Measurements from ENCODE around the gene GNPDA1. TPM values are rescaled to one million over a fixed set of nuclear protein-coding genes. Genes with fewer than 3 reads are reported as not detected.

Gene GNPDA1
- polyA plus RNA-seq, 3 donors, result 14.6 to 47.6 (median 24.3) TPM

- H3K36me3 Mint-ChIP-seq, result peaks cover 3 to 9% of the 10 kb centered on the region in 2 donors
- H3K36me3 ChIP-seq (replicated peaks in 1 of 2; ENCODE audit: control insufficient read depth in 1 of 2, insufficient read depth in 2 of 2, low read length in 2 of 2), result no peaks in the 10 kb centered on the region
- no peak overlapping the region for H3K9ac ChIP-seq (ENCODE audit: insufficient read depth, low read length, poor library complexity, severe bottlenecking)
- peaks cover 51% of the 10 kb centered on the region for H3K4me1 Mint-ChIP-seq
- H3K4me3 Mint-ChIP-seq, result no peak overlapping the region
- no peak overlapping the region for H3K4me2 ChIP-seq (replicated peaks; ENCODE audit: extremely low read depth, low read length, poor library complexity, severe bottlenecking)
- peak; percentile 39 to 63 (median 61) for DNase-seq
- H3K79me2 ChIP-seq (ENCODE audit: insufficient read depth, low read length), result no peaks in the 10 kb centered on the region
- no peak overlapping the region for H3K4me3 ChIP-seq (replicated peaks in 1 of 3; ENCODE audit: low read depth in 2 of 3, low read length in 3 of 3)
- WGBS (ENCODE audit: insufficient coverage), result 89% methylated on average over 2 of the region's 2 CpGs
- no peaks in the 10 kb centered on the region for H3K9me3 Mint-ChIP-seq
- peaks cover 38 to 41% of the 10 kb centered on the region in 2 donors for H3K4me1 ChIP-seq (ENCODE audit: control insufficient read depth in 1 of 2, insufficient read depth in 2 of 2, low read length in 2 of 2)
- H3K9me3 ChIP-seq (replicated peaks in 1 of 2; ENCODE audit: control insufficient read depth in 1 of 2, insufficient read depth in 1 of 2, low read length in 2 of 2), result no peaks in the 10 kb centered on the region
- no peak overlapping the region for H2AFZ ChIP-seq (ENCODE audit: insufficient read depth, low read depth, low read length, poor library complexity, severe bottlenecking)
- peak overlapping the region in 6 of 7 donors; percentile 9 to 77 (median 50) for H3K27ac Mint-ChIP-seq
- intact Hi-C loops (cut with micrococcal nuclease), result no loop called here
- H3K27me3 ChIP-seq (ENCODE audit: control insufficient read depth in 2 of 2, insufficient read depth in 2 of 2, low read length in 2 of 2), result no peaks in the 10 kb centered on the region
- peak overlapping the region in 1 of 2 donors; percentile 34 for H3K27ac ChIP-seq (ENCODE audit: low read depth in 1 of 2, low read length in 2 of 2)
- H4K20me1 ChIP-seq (ENCODE audit: insufficient read depth, low read length), result no peaks in the 10 kb centered on the region
- H3K27me3 Mint-ChIP-seq (ENCODE audit: low read depth in 3 of 3), result peaks cover 4 to 14% (median 6%) of the 10 kb centered on the region in 3 donors
- no peak for TF ChIP-seq CTCF (IDR thresholded peaks at IDR 0.05)
These were observed 58.6 kb downstream of the GNPDA1 start for GRCh38 chr5:141954194-141954593.

- Mint-ChIP-seq H3K4me3 (no peak overlapping the region), H3K27ac (no peak overlapping the region)
- 5% methylated on average over 2 of the region's 2 CpGs for WGBS (ENCODE audit: insufficient coverage)
These were observed 60.8 kb downstream of the GNPDA1 start for GRCh38 chr5:141952020-141952419.

More at GRCh38 chr5:141952020-141952419, 60.8 kb downstream of the GNPDA1 start:
- no peak for DNase-seq
- Mint-ChIP-seq H3K27me3 (ENCODE audit: low read depth in 3 of 3) (peaks cover 2 to 15% (median 4%) of the 10 kb centered on the region in 3 donors), H3K4me1 (peaks cover 33% of the 10 kb centered on the region), H3K36me3 (peaks cover 3 to 9% of the 10 kb centered on the region in 2 donors), H3K9me3 (no peaks in the 10 kb centered on the region)
- no peaks in the 10 kb centered on the region for H3K27me3 ChIP-seq (ENCODE audit: control insufficient read depth in 2 of 2, insufficient read depth in 2 of 2, low read length in 2 of 2)
- H3K9ac ChIP-seq (ENCODE audit: insufficient read depth, low read length, poor library complexity, severe bottlenecking), result no peak overlapping the region
- H3K9me3 ChIP-seq (replicated peaks in 1 of 2; ENCODE audit: control insufficient read depth in 1 of 2, insufficient read depth in 1 of 2, low read length in 2 of 2), result no peaks in the 10 kb centered on the region
- intact Hi-C loops (cut with micrococcal nuclease), result no loop called here
- no peaks in the 10 kb centered on the region for H3K79me2 ChIP-seq (ENCODE audit: insufficient read depth, low read length)
- H3K27ac ChIP-seq (ENCODE audit: low read depth in 1 of 2, low read length in 2 of 2), result no peak overlapping the region
- H2AFZ ChIP-seq (ENCODE audit: insufficient read depth, low read depth, low read length, poor library complexity, severe bottlenecking), result no peak overlapping the region
- no peaks in the 10 kb centered on the region for H3K36me3 ChIP-seq (replicated peaks in 1 of 2; ENCODE audit: control insufficient read depth in 1 of 2, insufficient read depth in 2 of 2, low read length in 2 of 2)
- H3K4me3 ChIP-seq (replicated peaks in 1 of 3; ENCODE audit: low read depth in 2 of 3, low read length in 3 of 3), result no peak overlapping the region
- no peak overlapping the region for H3K4me2 ChIP-seq (replicated peaks; ENCODE audit: extremely low read depth, low read length, poor library complexity, severe bottlenecking)
- no peak for TF ChIP-seq CTCF (IDR thresholded peaks at IDR 0.05)
- H4K20me1 ChIP-seq (ENCODE audit: insufficient read depth, low read length), result no peaks in the 10 kb centered on the region
- H3K4me1 ChIP-seq (ENCODE audit: control insufficient read depth in 1 of 2, insufficient read depth in 2 of 2, low read length in 2 of 2), result peaks cover 17 to 19% of the 10 kb centered on the region in 2 donors
